GM10266 (cell line): ENCODE measurements around the gene OLFM3.

Experiments
- DNase-seq: peaks from one replicate; pipeline ENCODE4 v3.0.0; 2012; ENCODE audit errors: extremely low spot score
- CTCF ChIP-seq: IDR thresholded peaks from 2 replicates; pipeline ENCODE4 v1.5.1; 2012; ENCODE audit warnings: mild to moderate bottlenecking, low read depth; ENCODE audit not compliant: control insufficient read depth, insufficient read depth; ENCODE audit errors: missing control alignments

The OLFM3 gene

GRCh38 chr1:101993710-101994109 is 3.0 kb downstream of the OLFM3 start:
- no peak for DNase-seq

DNA sequence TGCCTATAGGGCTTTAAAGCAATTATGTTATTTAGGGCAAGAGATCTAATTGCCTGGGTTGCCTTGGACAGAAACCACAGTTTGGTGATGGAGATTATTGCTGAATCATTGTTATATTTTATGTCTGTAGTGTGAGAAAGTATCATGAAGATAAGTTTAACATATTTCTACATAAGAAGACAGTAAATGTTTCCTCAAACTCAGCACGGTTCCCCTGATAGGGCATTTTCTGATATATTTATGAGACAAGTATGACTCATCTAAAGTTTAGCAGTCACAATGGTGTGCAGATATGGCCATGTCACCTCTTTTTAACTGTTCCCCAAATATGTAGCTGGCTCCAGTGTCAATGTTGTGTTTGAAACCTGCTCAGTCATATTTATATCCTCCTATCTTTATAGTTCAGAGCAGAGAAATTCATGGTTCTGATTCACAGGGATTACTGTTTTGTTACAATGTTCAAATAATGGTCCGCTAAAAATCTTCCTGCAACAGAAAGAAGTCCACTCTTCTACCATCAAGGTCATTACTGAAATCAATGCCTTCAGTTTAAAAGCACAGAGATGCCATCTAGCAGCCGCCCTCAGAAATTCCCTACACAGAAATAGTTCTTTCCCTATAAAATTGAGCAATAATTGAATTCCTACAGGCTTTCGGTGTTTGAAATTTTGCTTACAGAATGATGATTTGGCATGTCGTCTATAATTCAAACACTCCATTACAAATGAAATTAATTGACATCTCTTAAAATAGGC is 3.7 kb downstream of the OLFM3 start:
- no peak for TF ChIP-seq CTCF
- no peak for DNase-seq

More at GRCh38 chr1:101993710-101994109, 3.0 kb downstream of the OLFM3 start:
- TF ChIP-seq CTCF: no peak

- no peak for DNase-seq
Measured at GRCh38 chr1:101980974-101981373, 15.8 kb downstream of the OLFM3 start.

GRCh38 chr1:101977266-101977665 is 19.5 kb downstream of the OLFM3 start:
- TF ChIP-seq CTCF: no peak

More at GRCh38 chr1:101980974-101981373, 15.8 kb downstream of the OLFM3 start:
- TF ChIP-seq CTCF: no peak

DNA sequence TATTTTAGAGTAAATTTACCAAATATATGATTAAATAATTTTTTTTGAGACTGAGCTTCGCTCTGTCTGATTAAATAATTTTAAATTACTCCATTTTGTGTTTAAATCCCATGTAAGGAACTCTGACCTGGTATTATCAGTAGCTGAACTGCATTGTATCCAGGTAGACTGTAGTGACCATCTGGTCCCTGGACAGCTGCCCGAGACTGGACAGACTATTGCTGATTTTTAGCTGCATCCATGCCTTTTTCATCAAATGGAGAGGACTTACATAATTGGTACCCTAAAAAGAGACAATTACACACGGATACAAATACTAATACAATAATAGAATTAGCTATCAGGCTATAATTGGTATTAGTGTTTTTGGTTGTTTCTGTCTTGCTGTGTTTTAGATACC is 20.6 kb downstream of the OLFM3 start:
- no peak for DNase-seq
- TF ChIP-seq CTCF: no peak

More at GRCh38 chr1:101977266-101977665, 19.5 kb downstream of the OLFM3 start:
- DNase-seq: no peak

GRCh38 chr1:101975371-101975770 is 21.4 kb downstream of the OLFM3 start:
- DNase-seq: no peak
- no peak for TF ChIP-seq CTCF

DNA sequence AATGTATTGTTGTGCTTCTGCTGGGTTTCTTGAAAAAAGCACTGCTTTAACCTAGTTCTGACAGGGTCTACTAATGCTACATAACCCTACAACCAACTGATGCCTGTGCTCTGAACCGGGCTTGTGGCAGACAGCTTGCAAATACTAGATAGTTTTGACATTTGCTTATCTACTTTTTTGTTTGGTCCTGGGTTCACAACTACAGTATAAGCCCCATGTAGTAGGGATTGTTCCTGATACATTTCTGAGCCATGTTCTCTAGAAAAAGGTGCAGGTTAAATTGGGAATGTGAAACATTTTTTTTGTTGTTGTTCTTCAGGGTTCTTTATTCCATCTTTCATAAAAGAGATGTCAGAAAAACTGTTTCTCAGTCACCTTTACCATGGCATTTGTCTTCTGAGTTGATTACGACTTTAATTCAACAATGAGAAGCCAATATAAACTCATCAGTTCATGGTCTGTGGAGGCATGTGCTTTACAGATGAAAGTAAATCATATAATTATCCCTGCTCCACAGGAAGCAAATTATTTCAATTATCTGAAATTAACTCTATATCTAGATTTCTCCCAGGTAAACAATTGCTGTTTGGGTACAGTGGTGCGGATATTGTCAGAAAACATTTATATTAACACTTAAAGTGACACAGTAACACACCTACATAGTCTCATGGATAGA is 22.0 kb downstream of the OLFM3 start:
- no peak for DNase-seq
- no peak for TF ChIP-seq CTCF
